SK-MEL-5 (cell line): ENCODE results near the gene HS3ST5. TPM values are rescaled to one million over a fixed set of nuclear protein-coding genes. Genes with fewer than 3 reads are reported as not detected.

Source experiments
- DNase-seq: peaks from one replicate; pipeline ENCODE4 v3.0.0-alpha.2; 2016; ENCODE audit warnings: low read depth, low spot score
- in situ Hi-C: cut with HindIII; loops from 2 replicates; pipeline ENCODE4 v1.10.0; 2016; ENCODE audit warnings: low sequenced_read_pairs, high pct_unique_total_duplicates, low pct_unique_long_range_greater_than_20kb
- polyA plus RNA-seq, 2 experiments: library from polyadenylated mRNA; depleted of rRNA; stranded (reverse); fragments of >200 nt; gene quantifications; 2 replicates each; pipeline ENCODE4 v1.2.3, GENCODE V29; 2015
- total RNA-seq: library from RNA; depleted of rRNA; stranded (reverse); fragments of >200 nt; shearing (Covaris generic); gene quantifications from 2 replicates; pipeline ENCODE4 v1.2.3, GENCODE V29; 2014; rRNA removed

The HS3ST5 gene
- total RNA-seq = 0.42 and 0.56 TPM in 2 replicates
- 0.83 and 1.1 TPM in 2 replicates for polyA plus RNA-seq (2015; cell fraction: cytosol; rRNA removed)
- 0.12 and 0.74 TPM in 2 replicates for polyA plus RNA-seq (2015; cell fraction: nucleus; rRNA removed)

- peak; percentile 69 for DNase-seq
- in situ Hi-C loops = no loop called here
Measured at GRCh38 chr6:114342826-114343781, at the start of gene HS3ST5. Gene HS3ST5 (minus strand): TSS chr6:114343023. CDS start chr6:114062845, 280,178 bp downstream.

- in situ Hi-C loops = no loop called here
- DNase-seq = peak; percentile 32
Measured at GRCh38 chr6:114390176-114390575, 47.4 kb upstream of the HS3ST5 start.

GRCh38 chr6:114389111-114389510, 46.3 kb upstream of the HS3ST5 start:
- in situ Hi-C loops = no loop called here
- peak; percentile 2 for DNase-seq

- DNase-seq = no peak
- in situ Hi-C loops = no loop called here
Measured at GRCh38 chr6:114382406-114382805, 39.6 kb upstream of the HS3ST5 start.

- in situ Hi-C loops = no loop called here
- DNase-seq = no peak
Measured at GRCh38 chr6:114377881-114378280, 35.1 kb upstream of the HS3ST5 start.

GRCh38 chr6:114376611-114377175, 33.9 kb upstream of the HS3ST5 start:
- no peak for DNase-seq
- in situ Hi-C loops = no loop called here

GRCh38 chr6:114375541-114376192, 32.8 kb upstream of the HS3ST5 start:
- in situ Hi-C loops = no loop called here
- no peak for DNase-seq

- no peak for DNase-seq
- in situ Hi-C loops = no loop called here
Measured at GRCh38 chr6:114367315-114367961, 24.6 kb upstream of the HS3ST5 start.

GRCh38 chr6:114366899-114367298, 24.1 kb upstream of the HS3ST5 start:
- in situ Hi-C loops = no loop called here
- DNase-seq = no peak

- no peak for DNase-seq
- in situ Hi-C loops = no loop called here
Measured at GRCh38 chr6:114364301-114364700, 21.5 kb upstream of the HS3ST5 start.

- in situ Hi-C loops = no loop called here
- no peak for DNase-seq
Measured at GRCh38 chr6:114362957-114363356, 20.1 kb upstream of the HS3ST5 start.

GRCh38 chr6:114362396-114362795, 19.6 kb upstream of the HS3ST5 start:
- DNase-seq = no peak
- in situ Hi-C loops = no loop called here

- DNase-seq = no peak
- in situ Hi-C loops = no loop called here
Measured at GRCh38 chr6:114361036-114361435, 18.2 kb upstream of the HS3ST5 start.

- in situ Hi-C loops = no loop called here
- DNase-seq = no peak
Measured at GRCh38 chr6:114355300-114355699, 12.5 kb upstream of the HS3ST5 start.

GRCh38 chr6:114354482-114354881, 11.7 kb upstream of the HS3ST5 start:
- in situ Hi-C loops = no loop called here
- no peak for DNase-seq

GRCh38 chr6:114346451-114346850, 3.6 kb upstream of the HS3ST5 start:
- DNase-seq = no peak
- in situ Hi-C loops = no loop called here

GRCh38 chr6:114344971-114345275, 2.1 kb upstream of the HS3ST5 start:
- in situ Hi-C loops = no loop called here
- DNase-seq = no peak
